Fibroblast of villous mesenchyme (primary cell): ENCODE data around the gene RARB. TPM values are rescaled to one million over a fixed set of nuclear protein-coding genes. Genes with fewer than 3 reads are reported as not detected.
A peak's percentile ranks its signal among the peaks of the same experiment; 100 is the strongest.

ENCODE experiments used
- DNase-seq: peaks from one replicate; pipeline ENCODE4 v3.0.0-alpha.2; 2010; ENCODE audit warnings: low read depth
- H3K4me3 ChIP-seq: 2 replicates; pipeline ENCODE4 v1.5.1; 2011; ENCODE audit warnings: low read depth, mild to moderate bottlenecking, low read length
- total RNA-seq: library from RNA; depleted of rRNA; stranded (reverse); fragments of >200 nt; gene quantifications from 2 replicates; pipeline ENCODE4 v1.2.3, GENCODE V29; 2012
- TF ChIP-seq, protein P1 (sequence below): IDR thresholded peaks from 2 replicates; pipeline ENCODE4 v1.5.1; 2012; ENCODE audit warnings: low read depth, mild to moderate bottlenecking, low read length; ENCODE audit not compliant: insufficient read depth

Gene RARB
- total RNA-seq, 1 donor, result 21.6 TPM

DNA sequence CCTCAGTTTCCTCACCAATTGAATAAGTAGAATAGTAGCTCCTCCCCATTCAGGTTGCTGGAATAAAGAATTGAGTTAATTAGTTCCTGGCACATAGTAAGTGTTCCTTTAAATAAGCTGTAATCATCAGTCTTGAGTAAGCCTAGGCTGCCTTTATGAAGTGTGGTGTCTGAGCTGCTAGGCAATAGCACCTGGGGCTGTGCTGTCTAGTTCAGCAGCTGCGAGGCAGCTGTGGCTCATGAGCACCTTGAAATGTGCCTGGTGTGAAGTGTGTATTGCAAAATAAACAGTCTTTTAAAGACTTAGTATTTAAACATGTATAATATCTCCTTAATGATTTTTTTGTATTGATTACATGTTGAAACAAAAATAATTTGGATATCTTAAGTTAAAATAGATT, 159.0 kb downstream of the RARB start:
- peak; percentile 49 for DNase-seq
- H3K4me3 ChIP-seq, result no peak overlapping the region
- TF ChIP-seq, protein P1, sequence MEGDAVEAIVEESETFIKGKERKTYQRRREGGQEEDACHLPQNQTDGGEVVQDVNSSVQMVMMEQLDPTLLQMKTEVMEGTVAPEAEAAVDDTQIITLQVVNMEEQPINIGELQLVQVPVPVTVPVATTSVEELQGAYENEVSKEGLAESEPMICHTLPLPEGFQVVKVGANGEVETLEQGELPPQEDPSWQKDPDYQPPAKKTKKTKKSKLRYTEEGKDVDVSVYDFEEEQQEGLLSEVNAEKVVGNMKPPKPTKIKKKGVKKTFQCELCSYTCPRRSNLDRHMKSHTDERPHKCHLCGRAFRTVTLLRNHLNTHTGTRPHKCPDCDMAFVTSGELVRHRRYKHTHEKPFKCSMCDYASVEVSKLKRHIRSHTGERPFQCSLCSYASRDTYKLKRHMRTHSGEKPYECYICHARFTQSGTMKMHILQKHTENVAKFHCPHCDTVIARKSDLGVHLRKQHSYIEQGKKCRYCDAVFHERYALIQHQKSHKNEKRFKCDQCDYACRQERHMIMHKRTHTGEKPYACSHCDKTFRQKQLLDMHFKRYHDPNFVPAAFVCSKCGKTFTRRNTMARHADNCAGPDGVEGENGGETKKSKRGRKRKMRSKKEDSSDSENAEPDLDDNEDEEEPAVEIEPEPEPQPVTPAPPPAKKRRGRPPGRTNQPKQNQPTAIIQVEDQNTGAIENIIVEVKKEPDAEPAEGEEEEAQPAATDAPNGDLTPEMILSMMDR, result no peak

DNA sequence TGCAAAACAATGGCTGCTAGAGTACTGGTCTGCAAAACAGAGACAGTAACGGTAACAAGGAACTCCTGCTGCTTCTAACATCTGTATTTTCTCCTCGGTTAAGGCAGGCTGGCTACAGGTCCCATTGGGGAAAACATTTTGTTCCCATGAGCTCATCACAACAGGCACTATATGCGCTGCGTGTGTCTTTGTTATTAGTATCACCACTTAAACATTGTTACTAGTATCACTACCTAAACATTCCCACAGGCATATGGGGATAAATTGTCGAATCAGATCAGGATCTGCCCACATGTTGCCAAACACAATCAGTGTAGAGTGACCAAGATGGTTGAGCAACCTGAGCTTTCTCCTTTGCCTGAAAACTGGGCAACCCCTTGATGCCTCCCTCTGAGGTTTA, 159.5 kb downstream of the RARB start:
- H3K4me3 ChIP-seq, result no peak overlapping the region
- peak; percentile 63 for DNase-seq
- TF ChIP-seq, protein P1, result no peak

DNA sequence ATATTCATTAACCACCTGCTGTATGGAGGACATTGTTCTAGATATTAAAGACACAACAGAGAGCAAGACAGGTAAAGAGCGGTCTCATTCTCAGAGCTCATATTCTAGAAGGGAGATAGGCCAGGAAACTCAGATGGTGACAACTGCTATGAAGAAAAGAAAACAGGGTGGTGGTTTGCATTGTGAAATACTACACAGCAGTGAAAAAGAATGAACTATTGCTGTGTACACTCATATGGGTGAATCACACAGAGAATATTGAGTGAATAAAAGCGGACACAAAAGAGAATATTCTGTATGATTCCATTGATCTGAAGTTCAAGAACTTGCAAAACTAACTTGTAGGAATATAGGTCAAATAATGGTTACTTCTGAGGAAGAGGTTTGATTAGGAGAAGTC, 159.9 kb downstream of the RARB start:
- no peak for DNase-seq
- TF ChIP-seq, protein P1, result no peak
- H3K4me3 ChIP-seq, result no peak overlapping the region

DNA sequence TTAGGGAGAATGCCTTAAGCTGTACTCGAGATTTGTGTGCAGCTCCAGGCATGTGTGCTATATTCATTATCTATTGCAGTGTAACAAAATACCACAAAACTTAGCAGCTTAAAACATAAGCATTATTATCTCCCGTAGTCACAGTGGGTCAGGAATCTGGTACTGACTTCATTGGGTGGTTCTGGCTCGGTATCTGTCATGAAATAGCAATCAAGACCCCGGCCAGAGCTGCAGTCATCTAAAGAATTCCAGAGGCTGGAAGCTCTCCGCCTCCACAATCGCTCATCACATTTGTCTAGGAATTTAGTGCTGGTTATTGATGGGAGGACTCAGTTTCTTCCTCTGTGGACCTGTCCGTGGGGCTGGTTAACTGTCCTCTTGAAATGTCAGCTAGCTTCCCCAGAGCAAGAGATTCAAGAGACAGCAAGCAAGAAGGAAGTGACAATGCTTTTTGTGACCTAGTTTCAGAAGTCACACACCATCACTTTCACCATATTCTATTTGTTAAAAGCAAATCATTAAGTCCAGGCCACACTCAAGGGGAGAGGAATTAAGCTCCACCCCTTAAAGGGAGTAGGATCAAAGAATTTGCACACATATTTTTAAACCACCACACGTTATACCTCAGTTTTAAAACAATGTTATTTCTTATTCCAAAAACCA, 160.5 kb downstream of the RARB start:
- TF ChIP-seq, protein P1, result no peak
- no peak overlapping the region for H3K4me3 ChIP-seq
- DNase-seq, result no peak

DNA sequence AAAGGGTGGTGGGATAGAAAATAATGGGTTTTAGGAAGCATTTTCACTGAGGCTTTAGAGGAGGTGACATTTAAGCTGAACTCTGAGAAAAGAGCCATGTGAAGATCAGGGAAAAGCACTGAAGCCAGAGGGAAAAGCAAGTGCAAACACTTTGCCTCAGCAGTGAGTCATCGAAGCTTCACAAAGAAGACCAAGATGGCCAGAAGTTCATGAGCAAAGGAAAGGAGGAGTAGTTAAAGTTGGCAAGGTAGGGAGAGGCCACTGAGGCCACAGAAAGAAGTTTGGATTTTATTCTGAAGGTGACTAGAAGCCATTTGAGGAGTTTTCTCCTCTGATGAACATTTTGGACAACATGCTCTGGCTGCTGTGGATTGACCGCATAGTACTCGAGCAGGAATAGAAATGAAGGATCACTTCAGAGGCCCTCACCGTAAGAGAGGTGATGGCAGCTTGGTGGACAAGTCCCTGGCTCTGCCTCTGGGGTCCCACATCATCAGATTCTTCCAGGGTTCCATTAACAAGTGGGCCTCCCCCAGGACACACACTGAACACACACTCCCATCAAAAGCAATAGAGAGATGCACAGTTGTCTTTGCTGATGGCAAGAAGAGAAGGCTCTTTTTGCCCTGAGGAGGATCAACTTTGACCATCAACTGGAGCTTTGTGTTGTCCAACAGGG, 161.2 kb downstream of the RARB start:
- TF ChIP-seq, protein P1, result no peak
- no peak overlapping the region for H3K4me3 ChIP-seq
- DNase-seq, result no peak

DNA sequence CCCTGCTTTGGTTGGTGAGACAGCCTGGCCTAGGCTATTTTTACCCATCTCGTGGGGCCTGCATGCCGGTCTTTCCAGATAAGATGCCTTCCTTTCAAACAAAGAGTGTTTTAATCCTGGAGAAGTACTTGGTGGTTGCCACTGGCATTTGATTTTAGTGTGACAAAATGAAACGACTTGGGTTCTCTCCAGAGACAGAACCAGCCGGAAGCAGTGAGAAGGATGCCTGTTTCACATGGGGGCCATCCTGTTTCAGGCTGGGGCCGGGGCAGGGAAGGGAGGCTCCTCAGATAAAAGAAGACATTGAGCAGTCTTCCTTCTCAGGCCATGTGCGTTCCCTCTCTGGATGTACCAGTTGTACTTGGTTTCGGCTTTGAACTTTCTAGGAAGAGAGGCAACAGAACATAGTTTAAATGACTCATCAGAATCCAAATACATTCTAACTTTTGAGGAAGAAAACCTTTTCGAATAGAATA, 161.8 kb downstream of the RARB start:
- TF ChIP-seq, protein P1, result no peak
- peak; percentile 47 for DNase-seq

DNA sequence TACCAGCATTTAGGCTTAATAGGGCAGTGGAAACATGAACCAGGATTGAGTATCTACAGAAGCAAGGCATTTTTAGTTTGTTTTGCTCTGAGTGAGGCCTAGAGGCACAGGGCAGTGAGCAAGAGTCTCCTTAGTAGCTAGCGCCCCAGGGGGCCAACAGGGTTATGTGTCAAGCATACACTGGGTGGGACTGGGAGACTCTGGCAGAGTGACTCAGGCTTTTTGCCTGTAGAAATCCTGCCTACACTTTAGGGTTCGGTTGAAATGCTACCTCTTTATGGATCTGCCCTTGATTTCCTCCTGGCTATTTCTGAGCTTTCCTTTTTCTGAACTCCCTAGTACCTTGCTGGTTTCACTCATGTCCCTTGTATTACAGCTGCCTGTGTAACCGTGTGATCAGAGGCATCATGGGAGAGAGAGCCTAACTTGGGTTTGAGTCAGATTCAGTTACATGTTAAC, 164.5 kb downstream of the RARB start:
- TF ChIP-seq, protein P1, result peak; percentile 35
- no peak overlapping the region for H3K4me3 ChIP-seq
- DNase-seq, result peak; percentile 78

More for the DNA sequence above, 161.8 kb downstream of the RARB start:
- H3K4me3 ChIP-seq, result no peak overlapping the region
